Measurements from ENCODE around the gene RNF212.
"Not testable (repeated sequence)": the region's sequence is repeated elsewhere in the genome, so short reads cannot be mapped to it uniquely, and the experiment has no call there.

- TF ChIP-seq TOX (CRISPR knock-in tag; IDR thresholded peaks at IDR 0.05; ENCODE audit: borderline replicate concordance); TSHZ2 (CRISPR knock-in tag; IDR thresholded peaks at IDR 0.05); RARB (CRISPR knock-in tag; IDR thresholded peaks at IDR 0.05); ISL1 (CRISPR knock-in tag; IDR thresholded peaks at IDR 0.05); PPARA (CRISPR knock-in tag; IDR thresholded peaks at IDR 0.05; ENCODE audit: borderline replicate concordance); TCF4 (CRISPR knock-in tag; IDR thresholded peaks at IDR 0.05; ENCODE audit: borderline replicate concordance); ZFP30 (CRISPR knock-in tag; IDR thresholded peaks at IDR 0.05); BACH2 (CRISPR knock-in tag; IDR thresholded peaks at IDR 0.05; ENCODE audit: borderline replicate concordance): not testable (repeated sequence)
- TF ChIP-seq, protein P1, sequence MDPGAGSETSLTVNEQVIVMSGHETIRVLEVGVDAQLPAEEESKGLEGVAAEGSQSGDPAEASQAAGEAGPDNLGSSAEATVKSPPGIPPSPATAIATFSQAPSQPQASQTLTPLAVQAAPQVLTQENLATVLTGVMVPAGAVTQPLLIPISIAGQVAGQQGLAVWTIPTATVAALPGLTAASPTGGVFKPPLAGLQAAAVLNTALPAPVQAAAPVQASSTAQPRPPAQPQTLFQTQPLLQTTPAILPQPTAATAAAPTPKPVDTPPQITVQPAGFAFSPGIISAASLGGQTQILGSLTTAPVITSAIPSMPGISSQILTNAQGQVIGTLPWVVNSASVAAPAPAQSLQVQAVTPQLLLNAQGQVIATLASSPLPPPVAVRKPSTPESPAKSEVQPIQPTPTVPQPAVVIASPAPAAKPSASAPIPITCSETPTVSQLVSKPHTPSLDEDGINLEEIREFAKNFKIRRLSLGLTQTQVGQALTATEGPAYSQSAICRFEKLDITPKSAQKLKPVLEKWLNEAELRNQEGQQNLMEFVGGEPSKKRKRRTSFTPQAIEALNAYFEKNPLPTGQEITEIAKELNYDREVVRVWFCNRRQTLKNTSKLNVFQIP (CRISPR knock-in tag; IDR thresholded peaks at IDR 0.05; ENCODE audit: borderline replicate concordance, low read depth) = not testable (repeated sequence)
- TF ChIP-seq, protein P2, sequence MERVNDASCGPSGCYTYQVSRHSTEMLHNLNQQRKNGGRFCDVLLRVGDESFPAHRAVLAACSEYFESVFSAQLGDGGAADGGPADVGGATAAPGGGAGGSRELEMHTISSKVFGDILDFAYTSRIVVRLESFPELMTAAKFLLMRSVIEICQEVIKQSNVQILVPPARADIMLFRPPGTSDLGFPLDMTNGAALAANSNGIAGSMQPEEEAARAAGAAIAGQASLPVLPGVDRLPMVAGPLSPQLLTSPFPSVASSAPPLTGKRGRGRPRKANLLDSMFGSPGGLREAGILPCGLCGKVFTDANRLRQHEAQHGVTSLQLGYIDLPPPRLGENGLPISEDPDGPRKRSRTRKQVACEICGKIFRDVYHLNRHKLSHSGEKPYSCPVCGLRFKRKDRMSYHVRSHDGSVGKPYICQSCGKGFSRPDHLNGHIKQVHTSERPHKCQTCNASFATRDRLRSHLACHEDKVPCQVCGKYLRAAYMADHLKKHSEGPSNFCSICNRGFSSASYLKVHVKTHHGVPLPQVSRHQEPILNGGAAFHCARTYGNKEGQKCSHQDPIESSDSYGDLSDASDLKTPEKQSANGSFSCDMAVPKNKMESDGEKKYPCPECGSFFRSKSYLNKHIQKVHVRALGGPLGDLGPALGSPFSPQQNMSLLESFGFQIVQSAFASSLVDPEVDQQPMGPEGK (CRISPR knock-in tag; IDR thresholded peaks at IDR 0.05; ENCODE audit: borderline replicate concordance) = not testable (repeated sequence)
These were observed 12.1 kb upstream of the RNF212 start for GRCh38 chr4:1125466-1125865.
